Measurements from ENCODE around the gene CCDC175.

Gene CCDC175

GRCh38 chr14:59538936-59539335 lies 37.7 kb downstream of the CCDC175 start:
- no peak for DNase-seq

DNA sequence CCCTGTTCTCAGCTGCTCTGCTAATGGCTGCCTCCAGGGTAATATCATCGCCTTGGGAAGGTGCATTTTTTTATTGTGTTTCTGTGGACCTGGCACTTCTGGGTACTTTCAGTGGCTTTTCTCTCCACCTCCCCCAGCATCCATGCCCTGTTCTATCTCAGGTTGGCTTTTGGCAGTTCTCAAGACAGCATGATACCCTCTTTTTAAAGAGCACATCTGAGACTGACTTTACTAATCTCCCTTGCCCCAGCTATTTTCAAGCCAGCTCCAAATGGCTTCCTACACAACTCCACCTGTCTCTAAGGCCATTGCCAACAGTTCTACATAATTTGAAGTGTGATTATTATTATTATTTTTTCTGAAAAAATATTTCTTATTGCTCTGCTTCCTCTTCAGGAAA lies 39.1 kb downstream of the CCDC175 start:
- no peak for DNase-seq

- no peak for DNase-seq
These were observed 42.1 kb downstream of the CCDC175 start for GRCh38 chr14:59534361-59534987.

DNA sequence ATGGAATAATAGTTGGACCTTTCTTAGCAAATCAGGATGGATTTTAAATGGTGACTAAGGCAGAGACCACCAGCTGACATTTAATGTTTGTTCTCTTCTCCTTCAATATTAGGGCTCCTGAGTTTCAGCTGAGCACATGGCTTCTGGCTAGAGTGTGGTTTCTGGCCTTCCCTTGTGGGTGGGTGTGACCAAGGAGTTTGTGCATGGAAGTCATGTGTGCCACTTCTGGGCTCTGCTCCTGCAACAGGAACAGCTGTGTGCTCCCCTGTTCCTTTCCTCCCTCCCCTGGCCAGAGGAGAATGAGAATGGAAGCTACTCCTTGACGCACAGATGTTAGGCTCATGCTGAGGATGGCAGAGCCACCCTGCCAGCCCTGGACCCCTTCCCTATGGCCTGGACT lies 44.2 kb downstream of the CCDC175 start:
- no peak for DNase-seq

GRCh38 chr14:59530349-59530748 lies 46.3 kb downstream of the CCDC175 start:
- DNase-seq, result no peak

DNA sequence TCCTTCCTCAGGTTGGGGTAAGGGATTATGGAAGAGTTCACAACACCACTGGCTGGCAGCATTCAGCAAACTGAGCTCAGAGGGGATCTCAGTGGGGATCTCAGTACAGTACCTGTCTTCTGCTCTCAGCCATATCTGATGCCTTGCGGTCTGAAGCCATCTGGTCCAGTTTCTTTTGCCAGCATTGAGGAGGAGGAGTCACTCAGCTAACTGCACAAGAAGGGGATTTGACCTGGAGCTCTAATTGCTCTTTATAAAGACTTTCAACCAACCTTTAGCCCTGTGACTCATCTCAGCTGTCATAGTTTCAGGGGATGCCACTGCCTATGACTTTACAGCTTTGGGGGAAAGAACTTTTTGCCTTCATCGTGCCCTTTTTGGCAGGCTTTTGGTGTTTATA lies 47.4 kb downstream of the CCDC175 start:
- no peak for DNase-seq

GRCh38 chr14:59520224-59520623 lies 56.4 kb downstream of the CCDC175 start:
- DNase-seq, result no peak

GRCh38 chr14:59511916-59512575 lies 64.6 kb downstream of the CCDC175 start:
- DNase-seq, result no peak

DNA sequence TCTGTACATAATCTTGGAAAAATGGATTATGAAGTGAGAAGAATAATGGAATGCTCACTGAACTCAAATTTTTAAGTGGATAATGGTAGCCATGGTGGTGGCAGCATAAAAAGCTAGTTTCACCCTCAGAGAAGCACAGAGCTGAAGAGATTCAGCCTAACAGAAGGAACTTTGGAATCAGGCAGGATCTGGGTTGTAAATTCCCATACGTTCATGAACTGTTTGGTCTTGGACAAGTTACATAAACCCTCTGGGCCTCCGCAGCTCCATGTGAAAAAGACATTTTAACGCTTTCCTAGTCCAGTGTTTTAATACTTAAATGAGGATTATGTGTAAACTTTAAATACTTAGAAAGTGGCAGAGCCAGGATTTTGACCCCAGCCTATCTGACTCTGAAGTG lies 65.6 kb downstream of the CCDC175 start:
- no peak for DNase-seq

DNA sequence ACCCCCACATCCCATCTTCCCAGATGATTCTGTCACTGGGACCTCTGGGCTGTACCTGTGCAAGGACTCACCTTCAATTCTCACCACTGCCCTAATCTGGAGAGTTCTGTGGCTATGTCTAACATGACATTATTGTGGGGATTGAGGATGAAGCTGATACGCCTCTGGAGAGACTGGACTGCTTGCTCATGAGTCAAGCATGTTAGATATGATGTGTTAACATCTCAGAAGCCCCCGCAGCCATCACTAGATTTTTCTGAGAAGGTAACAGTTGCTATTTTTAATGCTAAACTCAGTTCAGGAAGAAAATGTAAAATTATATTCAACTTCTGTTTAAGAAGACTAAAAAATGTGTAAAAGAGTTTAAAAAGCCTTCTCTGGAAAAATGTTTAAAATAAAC lies 66.6 kb downstream of the CCDC175 start:
- no peak for DNase-seq

DNA sequence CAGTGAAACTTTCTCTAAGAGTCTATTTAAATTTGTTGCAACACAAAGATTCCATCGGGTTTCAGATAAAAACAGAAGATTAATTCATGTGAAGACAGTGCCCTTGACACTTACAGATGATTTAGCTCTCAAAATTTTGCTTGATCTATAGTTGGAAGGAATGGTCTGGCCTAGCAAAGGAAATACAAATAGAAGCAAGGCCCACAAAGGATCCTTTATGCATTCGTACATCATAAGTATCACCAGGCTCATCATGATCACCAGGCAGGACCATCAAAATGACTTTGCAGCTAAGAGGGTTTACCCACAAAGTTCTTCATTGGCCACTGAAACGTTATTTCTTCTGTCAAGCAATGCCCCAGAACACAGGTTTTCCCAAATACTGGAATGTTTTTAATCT lies 67.5 kb downstream of the CCDC175 start:
- DNase-seq, result no peak

DNA sequence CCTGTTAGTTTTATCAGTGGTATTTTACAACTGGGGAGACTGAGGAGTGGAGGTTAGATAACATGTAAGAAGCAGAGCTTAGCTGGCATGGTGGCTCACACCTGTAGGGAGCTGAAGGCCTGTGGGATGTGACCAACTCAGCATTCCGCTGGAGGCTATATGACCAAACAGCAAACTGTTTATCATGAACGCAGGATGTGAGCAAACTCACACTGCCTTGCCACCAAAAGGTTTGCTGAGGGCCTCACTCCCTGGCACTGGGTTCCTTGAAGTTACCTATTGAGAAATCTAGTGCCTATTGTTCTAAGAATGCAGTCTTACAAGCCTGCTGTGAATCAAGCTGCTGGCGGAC lies 68.9 kb downstream of the CCDC175 start:
- DNase-seq, result no peak

DNA sequence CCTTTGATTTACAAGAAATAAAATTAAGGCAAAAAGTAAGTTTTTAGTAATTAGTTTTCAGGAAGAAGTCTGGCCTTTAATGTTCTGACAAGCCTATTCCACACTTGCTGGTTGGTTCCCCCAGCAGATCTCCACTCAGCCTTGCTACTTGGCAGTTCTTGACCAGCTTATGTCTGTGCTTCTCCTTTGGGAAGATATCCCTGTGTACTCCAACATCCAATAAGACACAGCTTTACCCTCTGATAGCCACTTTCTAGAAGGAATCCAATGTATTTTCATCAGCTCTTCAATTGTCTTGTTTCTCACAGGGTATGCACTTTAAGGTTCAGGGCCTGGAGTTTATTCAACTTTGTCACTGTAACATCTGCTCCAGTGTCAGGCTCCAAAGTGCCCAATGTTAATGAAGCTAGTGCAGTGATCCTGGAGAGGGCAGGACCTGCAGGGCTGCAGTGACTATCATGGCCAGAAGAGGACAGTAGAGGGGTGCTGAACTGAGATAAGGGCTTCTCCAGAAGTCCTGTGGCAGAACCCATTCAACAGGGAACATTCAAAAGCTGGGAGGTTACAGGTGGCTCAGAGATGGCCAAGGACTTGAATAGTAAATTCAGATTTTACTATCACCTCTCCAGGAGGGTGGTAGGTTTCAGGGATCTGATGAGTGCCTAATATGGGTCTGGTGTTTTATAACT lies 69.4 kb downstream of the CCDC175 start:
- no peak for DNase-seq

DNA sequence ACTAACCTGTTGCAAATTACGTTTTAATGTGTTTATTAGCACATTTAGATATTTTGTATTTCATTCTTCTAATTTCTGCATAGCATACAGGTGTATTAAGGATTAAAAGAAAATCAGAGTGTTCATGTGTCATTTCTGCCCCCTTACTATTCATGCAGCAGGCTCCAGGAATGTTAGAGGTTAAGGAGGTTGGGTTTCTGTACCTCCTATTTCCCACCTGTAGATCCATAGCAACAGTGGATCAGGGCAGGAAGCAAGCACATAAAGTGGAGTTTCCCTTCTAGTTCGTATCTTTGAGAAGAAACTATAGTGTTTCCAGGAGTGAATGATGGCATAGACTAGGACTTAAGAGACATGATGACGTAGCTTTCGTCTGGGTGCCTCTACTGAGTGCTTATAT lies 73.4 kb downstream of the CCDC175 start:
- DNase-seq, result no peak

DNA sequence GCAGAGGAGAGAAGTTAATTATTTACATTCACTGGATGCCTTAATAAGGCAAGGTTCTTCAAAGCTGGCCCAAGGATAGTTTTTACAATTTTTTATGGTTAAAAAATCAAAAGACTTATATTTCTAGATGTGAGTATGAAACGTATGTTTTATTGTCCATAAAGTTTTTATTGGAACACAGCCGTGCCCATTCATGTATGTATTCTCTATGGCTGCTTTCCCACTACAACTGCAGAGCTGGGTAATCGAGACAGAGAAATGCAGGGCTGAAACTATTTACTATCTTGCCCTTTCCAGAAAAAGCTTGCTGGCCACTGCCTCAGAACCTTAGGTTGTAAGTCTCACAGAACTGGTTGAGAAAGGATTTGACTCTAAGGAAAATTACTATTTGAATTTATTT lies 75.9 kb downstream of the CCDC175 start:
- no peak for DNase-seq

GRCh38 chr14:59492384-59492783 lies 84.2 kb downstream of the CCDC175 start:
- DNase-seq, result no peak

- no peak for DNase-seq
These were observed 85.9 kb downstream of the CCDC175 start for GRCh38 chr14:59490756-59491155.

DNA sequence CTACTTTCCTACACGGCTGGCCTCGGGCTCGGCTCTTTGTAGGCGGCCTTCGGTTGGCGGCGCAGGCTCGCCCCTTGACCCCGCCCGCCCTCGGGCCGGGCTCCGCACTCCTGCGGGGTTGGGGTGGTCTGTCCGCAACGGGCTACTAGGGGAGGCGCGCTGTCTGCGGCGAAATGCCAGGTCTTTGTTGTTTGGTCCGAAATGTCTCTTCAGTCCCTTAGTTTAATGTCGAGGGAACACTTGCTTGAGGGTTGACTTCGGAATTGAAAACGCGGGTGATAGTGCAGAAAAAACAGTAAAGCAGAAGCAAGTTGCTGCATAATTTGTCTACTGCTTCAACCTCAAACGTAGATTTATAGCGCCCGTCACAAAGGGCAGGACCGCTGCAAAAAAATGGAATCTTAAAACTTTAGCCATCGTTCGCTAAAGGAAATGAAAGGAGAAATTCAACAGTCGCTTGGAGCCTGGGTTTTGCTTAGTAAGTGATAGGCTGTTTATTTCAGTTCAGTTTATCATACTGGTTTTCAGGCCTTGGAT lies 91.9 kb downstream of the CCDC175 start:
- no peak for DNase-seq

DNA sequence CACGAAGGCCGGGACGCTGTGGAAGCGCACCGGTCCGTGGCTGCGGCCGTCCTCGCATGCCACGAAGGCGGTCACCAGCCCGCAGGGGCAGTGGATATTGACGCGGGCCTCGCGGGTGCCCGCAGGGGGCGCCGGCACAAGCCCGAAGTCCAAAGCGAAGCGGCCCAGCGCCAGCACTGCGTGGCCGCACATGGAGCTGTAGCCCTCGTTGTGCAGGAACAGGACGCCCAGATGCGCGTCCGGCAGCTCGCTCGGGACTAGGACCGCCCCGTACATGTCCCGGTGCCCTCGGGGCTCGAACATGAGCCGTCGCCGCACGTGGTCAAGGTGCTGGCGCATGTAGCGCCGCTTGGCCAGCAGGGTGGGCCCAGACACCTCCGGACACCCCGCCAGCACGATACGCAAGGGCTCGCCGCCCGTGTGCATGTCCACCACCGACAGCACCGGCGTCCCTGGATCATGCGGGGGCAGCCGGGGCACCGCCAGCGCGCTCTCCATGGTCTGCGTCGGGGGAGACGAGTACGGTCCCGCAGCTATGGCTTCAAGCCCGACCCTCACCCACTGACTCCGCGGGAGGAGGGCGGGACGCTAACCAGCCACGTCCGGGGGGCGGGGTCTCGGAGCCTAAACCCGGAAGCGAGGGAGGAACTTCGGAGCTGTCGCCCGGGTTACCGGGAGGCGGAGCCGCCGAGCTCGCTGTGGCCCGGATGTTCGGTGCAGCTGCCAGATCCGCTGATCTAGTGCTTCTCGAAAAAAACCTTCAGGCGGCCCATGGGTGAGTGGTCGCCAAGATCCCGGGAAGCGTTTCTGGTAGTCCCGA lies 92.6 kb downstream of the CCDC175 start, which contains the start of the genes JKAMP and L3HYPDH:
JKAMP (plus strand) TSS at position 699 of the 820 bp plus-strand sequence; CDS start at position 772, 73 bp downstream.
L3HYPDH (minus strand) TSS at position 590 of the 820 bp plus-strand sequence; CDS start at position 498, 92 bp downstream.
- DNase-seq, result peak; percentile 96 to 97 (median 96)

- no peak for DNase-seq
These were observed 93.2 kb downstream of the CCDC175 start for GRCh38 chr14:59483363-59483762.

DNA sequence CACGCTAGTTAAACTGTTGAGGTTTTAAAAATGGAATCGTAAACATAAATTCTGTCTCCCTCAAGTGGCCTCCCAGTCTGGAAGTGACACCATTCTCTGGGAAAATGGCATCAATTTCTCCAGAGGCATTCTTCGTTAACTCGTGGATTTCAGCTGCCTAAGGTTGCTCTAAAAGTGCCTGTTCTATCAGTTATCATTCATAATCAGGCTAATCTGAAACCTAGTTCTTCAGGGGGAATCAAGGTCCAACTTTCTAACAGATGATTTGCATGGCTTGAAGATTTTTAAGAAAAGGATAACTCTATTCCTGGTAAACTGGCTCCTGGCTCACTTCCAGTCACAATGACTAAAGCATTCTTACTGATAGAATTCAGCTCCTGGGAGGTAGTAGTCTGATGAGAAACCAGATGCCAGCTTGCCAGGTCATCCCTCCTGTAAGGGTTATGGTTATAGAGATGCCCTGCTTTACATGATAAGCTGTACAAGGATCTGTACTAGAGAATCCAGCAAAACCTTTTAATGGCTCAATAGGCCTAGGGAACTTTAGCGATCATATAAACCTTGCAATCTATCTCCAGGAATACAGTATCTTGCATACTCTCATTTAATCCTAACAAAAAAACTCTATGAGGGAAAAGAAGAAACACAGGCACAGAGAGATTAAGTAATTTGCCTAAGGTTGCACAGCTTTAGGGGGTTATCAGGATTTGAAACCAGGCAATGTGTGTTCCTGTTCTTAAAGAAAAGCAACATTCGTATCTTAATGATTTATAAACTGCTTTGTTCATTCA lies 93.9 kb downstream of the CCDC175 start:
- DNase-seq, result no peak

DNA sequence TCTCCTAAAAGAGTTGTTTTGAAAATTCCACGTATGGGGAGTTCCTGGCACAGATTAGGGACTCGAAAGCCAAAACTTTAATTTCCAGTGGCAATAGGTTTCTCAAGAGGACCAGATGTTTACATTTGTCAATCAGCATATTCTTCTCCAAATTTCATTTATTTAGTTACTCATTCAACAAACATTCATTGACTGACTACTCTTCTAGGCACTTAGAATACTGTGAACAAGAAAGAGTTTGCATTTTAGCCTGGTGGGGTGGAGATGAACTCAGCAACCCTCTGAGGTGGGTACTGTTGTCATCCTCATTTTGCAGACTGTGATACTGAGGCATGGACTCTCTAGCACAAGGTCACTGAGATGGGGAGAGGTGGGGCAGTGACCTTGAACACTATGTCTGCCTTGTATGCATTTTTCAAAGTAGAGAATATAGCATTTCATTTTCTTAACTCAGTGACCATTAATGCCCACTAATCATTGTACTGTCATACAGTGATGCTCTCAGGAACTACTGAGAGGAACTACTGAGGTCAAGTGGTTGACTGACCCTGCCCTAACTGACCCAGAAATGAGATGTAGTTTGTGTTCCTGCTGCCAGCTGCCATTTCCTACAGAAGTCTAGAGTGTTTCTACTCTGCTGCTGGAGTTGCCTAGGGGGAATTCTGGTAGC lies 94.6 kb downstream of the CCDC175 start:
- no peak for DNase-seq
